HG03097 (cell line): ENCODE data around the gene TMEM250.
"Not testable (repeated sequence)": the region's sequence is repeated elsewhere in the genome, so short reads cannot be mapped to it uniquely, and the experiment has no call there.

ENCODE experiments used
- ATAC-seq: cut with Tn5 transposase; IDR thresholded peaks from one replicate; pipeline ENCODE4 v1.9.1; 2021; ENCODE audit not compliant: unreplicated experiment, low FRiP score

TMEM250 gene

GRCh38 chr9:136114610-136115009 lies 4.1 kb downstream of the TMEM250 start:
- no peak for ATAC-seq

- no peak for ATAC-seq
Measured at GRCh38 chr9:136112541-136112940, 6.1 kb downstream of the TMEM250 start.

- no peak for ATAC-seq
Measured at GRCh38 chr9:136111910-136112309, 6.8 kb downstream of the TMEM250 start.

- no peak for ATAC-seq
Measured at GRCh38 chr9:136111190-136111589, 7.5 kb downstream of the TMEM250 start.

- no peak for ATAC-seq
Measured at GRCh38 chr9:136110082-136111061, 8.3 kb downstream of the TMEM250 start.

GRCh38 chr9:136109351-136110081 lies 9.2 kb downstream of the TMEM250 start:
- peak; percentile 53 for ATAC-seq

- no peak for ATAC-seq
Measured at GRCh38 chr9:136108648-136109266, 9.9 kb downstream of the TMEM250 start.

GRCh38 chr9:136107953-136108647 lies 10.6 kb downstream of the TMEM250 start:
- ATAC-seq: no peak

- ATAC-seq: no peak
Measured at GRCh38 chr9:136107155-136107952, 11.3 kb downstream of the TMEM250 start.

GRCh38 chr9:136105398-136106135 lies 13.1 kb downstream of the TMEM250 start:
- ATAC-seq: no peak

- ATAC-seq: no peak
Measured at GRCh38 chr9:136104916-136105315, 13.8 kb downstream of the TMEM250 start.

GRCh38 chr9:136104488-136104800 lies 14.2 kb downstream of the TMEM250 start:
- ATAC-seq: no peak

GRCh38 chr9:136103651-136104487 lies 14.8 kb downstream of the TMEM250 start:
- no peak for ATAC-seq

- not testable (repeated sequence) for ATAC-seq
Measured at GRCh38 chr9:136101615-136102074, 17.0 kb downstream of the TMEM250 start.

GRCh38 chr9:136100700-136101614 lies 17.7 kb downstream of the TMEM250 start:
- no peak for ATAC-seq

GRCh38 chr9:136099542-136099941 lies 19.1 kb downstream of the TMEM250 start:
- ATAC-seq: no peak

- ATAC-seq: no peak
Measured at GRCh38 chr9:136098844-136099243, 19.8 kb downstream of the TMEM250 start.
